ENCODE measurements around the gene OBP2B. TPM values are rescaled to one million over a fixed set of nuclear protein-coding genes. Genes with fewer than 3 reads are reported as not detected.

OBP2B gene
- total and polyA plus RNA-seq, 10 of the 15 experiments (the other 5 are each of a cell fraction or from before 2014, with no cell fraction given), result not detected

- POLR2A ChIA-PET, result no interaction called here
- ATAC-seq (no peak), FAIRE-seq (no peak), DNase-seq (ENCODE audit: low read depth, low spot score) (no peak)
- Histone ChIP-seq H3K4me3 (no peak overlapping the region), H3K4me2 (ENCODE audit: control insufficient read depth, insufficient read depth) (no peak overlapping the region), H3K4me1 (ENCODE audit: control insufficient read depth, insufficient read depth, low read length) (no peaks in the 10 kb centered on the region), H3K9me3 (replicated peaks; ENCODE audit: control insufficient read depth, insufficient read depth, low read length) (no peaks in the 10 kb centered on the region), H3K27me3 (replicated peaks in 1 of 2; ENCODE audit: control insufficient read depth in 2 of 2, insufficient read depth in 2 of 2, low read length in 1 of 2) (peaks cover 0 to 2% of the 10 kb centered on the region in 2 experiments; a peak in 2 of 4 replicates), H3K9ac (ENCODE audit: control insufficient read depth, insufficient read depth, low read length) (no peak overlapping the region), H2AFZ (ENCODE audit: control insufficient read depth, low read depth, low read length) (no peak overlapping the region), H3K36me3 (ENCODE audit: control insufficient read depth in 2 of 2, insufficient read depth in 2 of 2, low read length in 1 of 2) (no peaks in the 10 kb centered on the region), H3K27ac (ENCODE audit: control insufficient read depth, insufficient read depth) (no peak overlapping the region), H3K79me2 (ENCODE audit: control insufficient read depth, insufficient read depth, low read length) (no peaks in the 10 kb centered on the region), H4K20me1 (ENCODE audit: control insufficient read depth, insufficient read depth) (no peaks in the 10 kb centered on the region)
- in situ Hi-C loops (cut with MboI), result loop anchor here (5.0 kb wide), 1 partner anchor 298 kb away; no protein-coding TSS in a partner anchor
- BruUV-seq (replicated peaks), result no TSS peak
- SMC1A ChIA-PET (ENCODE audit: uncharacterized antibody, unreplicated experiment), result interaction anchor here (4.2 kb wide), 1 partner anchor 297 kb away, joined by 14 read pairs; no protein-coding TSS in a partner anchor
- RAD21 ChIA-PET (ENCODE audit: unreplicated experiment), result interaction anchor here (0.5 to 3.7 kb wide), 2 partner anchors 147 to 298 kb away, joined by 3 to 12 read pairs; partner anchors contain the start of gene SURF6
- CTCF ChIA-PET, result interaction anchor here (1.0 to 5.0 kb wide), 5 partner anchors 9 to 298 kb away, joined by 3 to 61 read pairs (median 29); no protein-coding TSS in a partner anchor
- intact Hi-C loops (cut with micrococcal nuclease; ENCODE audit: unreplicated experiment), result loop anchor here (10.0 kb wide), 1 partner anchor 136 kb away; no protein-coding TSS in a partner anchor
- 14% methylated on average over 7 of the region's 7 CpGs for WGBS (ENCODE audit: insufficient coverage, insufficient replicate concordance, low lambda C conversion rate, missing lambda C conversion rate)
- TF ChIP-seq YY1 (IDR thresholded peaks at IDR 0.05; ENCODE audit: low read depth, low read length) (no peak), BMI1 (IDR thresholded peaks at IDR 0.05; ENCODE audit: borderline replicate concordance) (no peak), ASH2L (IDR thresholded peaks at IDR 0.05; ENCODE audit: borderline replicate concordance, low read depth) (no peak), IRF5 (IDR thresholded peaks at IDR 0.05; ENCODE audit: borderline replicate concordance) (no peak), ESRRA (IDR thresholded peaks at IDR 0.05; ENCODE audit: low read length) (no peak), CREM (IDR thresholded peaks at IDR 0.05; ENCODE audit: low read depth) (no peak), PAX5 (IDR thresholded peaks at IDR 0.05; ENCODE audit: borderline replicate concordance, low read depth, low read length) (no peak), SRF (IDR thresholded peaks at IDR 0.05; ENCODE audit: low read depth in 2 of 2, low read length in 2 of 2) (no peak), MTA2 (IDR thresholded peaks at IDR 0.05; ENCODE audit: low read depth) (no peak)
Observed at GRCh38 chr9:133188843-133189180, 20.2 kb downstream of the OBP2B start.

All from GM12878 (cell line).